A673 (cell line): Measurements from ENCODE around the gene CDHR1. TPM values are rescaled to one million over a fixed set of nuclear protein-coding genes. Genes with fewer than 3 reads are reported as not detected.

Experiments
- BruUV-seq: library from RNA; stranded (reverse); fragments of 400-500 nt; replicated peaks from 2 replicates; lab custom pipeline; 2021; lab: Mats Ljungman, UMichigan
- CTCF ChIA-PET: fragments of 300-600 bp; sonication (Branson Sonifier 250); formaldehyde crosslinking; loops from one replicate; lab custom pipeline; 2022; ENCODE audit warnings: antibody characterized with exemption; lab: Charles Lee
- POLR2A ChIA-PET: fragments of 300-600 bp; sonication (Branson Sonifier 250); formaldehyde crosslinking; loops from one replicate; lab custom pipeline; 2022; ENCODE audit warnings: antibody characterized with exemption; ENCODE audit not compliant: low non-redundant PET; lab: Charles Lee
- DNase-seq: peaks from one replicate; pipeline ENCODE4 v3.0.0-alpha.2; 2015; ENCODE audit warnings: low spot score
- H3K27ac ChIP-seq: fragments of 200-600 bp; sonication (generic); 2 replicates; pipeline ENCODE4 v1.5.1; 2016; ENCODE audit warnings: mixed run types, low read depth, mild to moderate bottlenecking, mixed read lengths, antibody characterized with exemption, low read length; ENCODE audit not compliant: poor library complexity, severe bottlenecking
- H3K27me3 ChIP-seq: fragments of 200-600 bp; sonication (generic); replicated peaks from 2 replicates; pipeline ENCODE4 v1.6.1; 2017; ENCODE audit warnings: mixed run types, low read depth, mild to moderate bottlenecking, mixed read lengths, antibody characterized with exemption, low read length; ENCODE audit not compliant: insufficient read depth, poor library complexity
- H3K36me3 ChIP-seq: fragments of 200-600 bp; sonication (generic); 2 replicates; pipeline ENCODE4 v1.6.1; 2016; ENCODE audit warnings: mixed run types, mild to moderate bottlenecking, mixed read lengths, antibody characterized with exemption, low read length; ENCODE audit not compliant: insufficient read depth, poor library complexity, severe bottlenecking
- H3K4me1 ChIP-seq: fragments of 200-600 bp; sonication (generic); 2 replicates; pipeline ENCODE4 v1.6.1; 2017; ENCODE audit warnings: mixed run types, mild to moderate bottlenecking, mixed read lengths, antibody characterized with exemption, low read length; ENCODE audit not compliant: insufficient read depth, poor library complexity, severe bottlenecking
- H3K4me3 ChIP-seq: fragments of 200-600 bp; sonication (generic); 2 replicates; pipeline ENCODE4 v1.5.1; 2016; ENCODE audit warnings: low read depth, mixed run types, mild to moderate bottlenecking, mixed read lengths, low read length; ENCODE audit not compliant: poor library complexity, severe bottlenecking
- H3K9me3 ChIP-seq: fragments of 200-600 bp; sonication (generic); 2 replicates; pipeline ENCODE4 v1.6.1; 2016; ENCODE audit warnings: mixed run types, low read depth, mild to moderate bottlenecking, mixed read lengths, antibody characterized with exemption, low read length; ENCODE audit not compliant: poor library complexity, severe bottlenecking
- EZH2 ChIP-seq: fragments of 200-600 bp; sonication (generic); IDR thresholded peaks from 2 replicates; pipeline ENCODE4 v1.6.1; 2017; ENCODE audit warnings: borderline replicate concordance, low read depth, mild to moderate bottlenecking, mixed read lengths, antibody characterized with exemption, low read length; ENCODE audit not compliant: poor library complexity, severe bottlenecking
- intact Hi-C: fragments of 100-400 bp; cut with micrococcal nuclease; formaldehyde crosslinking; loops from one replicate; pipeline ENCODE4 v1.10.0; 2022; ENCODE audit not compliant: unreplicated experiment
- total RNA-seq: library from RNA; stranded (reverse); gene quantifications from 2 replicates; pipeline ENCODE4 v1.2.3, GENCODE V29; 2021
- TF ChIP-seq, protein P1 (sequence below): fragments of 300-800, 200-600 bp; sonication (generic); conservative IDR thresholded peaks from 2 replicates; pipeline ENCODE4 v1.5.1; 2017; ENCODE audit warnings: low read depth, mild to moderate bottlenecking, antibody characterized with exemption, low read length, moderate library complexity, mixed read lengths

CDHR1 gene
- total RNA-seq, 1 experiment from 2014 or later: not detected

DNA sequence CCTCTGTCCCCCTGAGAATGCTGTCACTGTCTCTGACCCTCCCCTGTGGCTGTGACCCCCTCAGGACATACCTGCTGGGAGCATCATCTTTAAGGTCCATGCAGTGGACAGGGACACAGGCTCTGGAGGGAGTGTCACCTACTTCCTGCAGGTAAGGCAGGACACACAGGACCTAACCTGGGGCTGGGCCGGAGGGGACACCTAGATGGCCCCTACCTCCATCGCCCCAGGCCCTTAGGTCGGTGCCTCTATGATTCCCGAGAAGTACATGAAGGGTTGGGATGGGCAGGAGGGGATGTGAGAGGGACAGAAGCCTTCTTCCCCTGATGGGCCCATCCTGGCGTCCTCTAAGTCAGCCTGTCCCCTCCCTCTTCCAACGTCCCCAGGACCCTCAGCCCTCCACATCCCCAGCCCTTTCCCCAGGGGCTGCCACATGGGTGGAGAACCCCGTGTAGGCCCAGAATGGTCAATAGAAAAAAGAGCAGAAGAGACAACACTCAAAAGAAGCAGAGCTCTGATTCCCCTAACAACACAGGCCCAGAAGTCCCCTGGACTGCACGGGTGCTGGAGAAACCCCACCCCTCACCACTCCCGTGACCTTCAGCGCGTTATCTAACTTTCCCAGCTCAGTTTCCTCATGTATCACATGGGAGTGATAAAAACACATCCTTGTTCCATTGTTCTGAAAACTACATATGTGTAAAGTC is 6.4 kb downstream of the CDHR1 start:
- Histone ChIP-seq H3K27ac (no peak overlapping the region), H3K4me3 (no peak overlapping the region), H3K36me3 (no peaks in the 10 kb centered on the region), H3K27me3 (peaks cover 41% of the 10 kb centered on the region), H3K4me1 (no peaks in the 10 kb centered on the region), H3K9me3 (no peaks in the 10 kb centered on the region)
- ChIA-PET POLR2A (no interaction called here), CTCF (no interaction called here)
- DNase-seq: no peak
- TF ChIP-seq, protein P1, sequence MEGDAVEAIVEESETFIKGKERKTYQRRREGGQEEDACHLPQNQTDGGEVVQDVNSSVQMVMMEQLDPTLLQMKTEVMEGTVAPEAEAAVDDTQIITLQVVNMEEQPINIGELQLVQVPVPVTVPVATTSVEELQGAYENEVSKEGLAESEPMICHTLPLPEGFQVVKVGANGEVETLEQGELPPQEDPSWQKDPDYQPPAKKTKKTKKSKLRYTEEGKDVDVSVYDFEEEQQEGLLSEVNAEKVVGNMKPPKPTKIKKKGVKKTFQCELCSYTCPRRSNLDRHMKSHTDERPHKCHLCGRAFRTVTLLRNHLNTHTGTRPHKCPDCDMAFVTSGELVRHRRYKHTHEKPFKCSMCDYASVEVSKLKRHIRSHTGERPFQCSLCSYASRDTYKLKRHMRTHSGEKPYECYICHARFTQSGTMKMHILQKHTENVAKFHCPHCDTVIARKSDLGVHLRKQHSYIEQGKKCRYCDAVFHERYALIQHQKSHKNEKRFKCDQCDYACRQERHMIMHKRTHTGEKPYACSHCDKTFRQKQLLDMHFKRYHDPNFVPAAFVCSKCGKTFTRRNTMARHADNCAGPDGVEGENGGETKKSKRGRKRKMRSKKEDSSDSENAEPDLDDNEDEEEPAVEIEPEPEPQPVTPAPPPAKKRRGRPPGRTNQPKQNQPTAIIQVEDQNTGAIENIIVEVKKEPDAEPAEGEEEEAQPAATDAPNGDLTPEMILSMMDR: no peak
- no peak for TF ChIP-seq EZH2
- no TSS peak for BruUV-seq
- intact Hi-C loops: no loop called here

DNA sequence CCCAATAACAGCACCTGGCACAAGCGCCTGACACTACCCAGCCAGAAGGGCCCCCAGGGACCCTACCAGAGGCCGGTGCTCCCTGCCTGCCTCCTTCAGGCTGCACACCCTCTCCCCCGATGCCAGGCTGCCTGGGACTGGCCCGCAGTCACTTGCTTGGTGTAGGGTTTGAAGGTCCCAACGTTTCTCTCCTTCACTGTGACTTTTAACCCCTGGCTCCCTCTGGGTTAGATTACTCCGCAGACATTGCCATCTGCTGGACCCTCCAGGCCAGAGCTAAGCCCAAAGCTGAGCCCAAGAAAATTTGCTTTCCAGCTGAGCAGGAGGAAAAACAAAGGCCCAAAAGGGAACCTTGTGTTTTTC is 6.9 kb downstream of the CDHR1 start:
- Histone ChIP-seq H3K27me3 (peaks cover 36% of the 10 kb centered on the region), H3K4me1 (no peaks in the 10 kb centered on the region), H3K27ac (no peak overlapping the region), H3K4me3 (no peak overlapping the region), H3K36me3 (no peaks in the 10 kb centered on the region), H3K9me3 (no peaks in the 10 kb centered on the region)
- ChIA-PET POLR2A (no interaction called here), CTCF (no interaction called here)
- intact Hi-C loops: no loop called here
- no peak for DNase-seq
- TF ChIP-seq, protein P1: no peak
- no peak for TF ChIP-seq EZH2
- no TSS peak for BruUV-seq

DNA sequence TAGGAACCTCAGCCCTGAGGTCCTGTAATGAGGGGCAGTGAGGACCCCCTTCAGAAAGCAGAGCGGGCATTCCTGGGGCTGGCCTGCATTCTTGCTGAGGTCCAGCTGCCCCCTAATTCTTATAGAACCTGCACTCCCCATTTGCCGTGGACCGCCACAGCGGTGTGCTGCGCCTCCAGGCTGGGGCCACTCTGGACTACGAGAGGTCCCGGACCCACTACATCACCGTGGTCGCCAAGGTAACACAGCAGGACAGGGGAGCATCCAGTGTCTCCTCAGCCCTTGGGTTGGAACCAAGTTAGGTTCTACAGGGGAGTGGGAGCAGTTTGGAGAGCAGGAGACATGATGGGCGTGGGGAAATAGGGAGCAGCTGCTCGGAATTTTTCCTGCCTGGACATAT is 7.3 kb downstream of the CDHR1 start:
- intact Hi-C loops: no loop called here
- ChIA-PET POLR2A (no interaction called here), CTCF (no interaction called here)
- DNase-seq: no peak
- Histone ChIP-seq H3K27me3 (peaks cover 31% of the 10 kb centered on the region), H3K4me3 (no peak overlapping the region), H3K4me1 (no peaks in the 10 kb centered on the region), H3K9me3 (no peaks in the 10 kb centered on the region), H3K36me3 (no peaks in the 10 kb centered on the region), H3K27ac (no peak overlapping the region)
- BruUV-seq: no TSS peak
- TF ChIP-seq EZH2: no peak
- TF ChIP-seq, protein P1: no peak
